HepG2 (cell line): ENCODE results near the gene LHB. TPM values are rescaled to one million over a fixed set of nuclear protein-coding genes. Genes with fewer than 3 reads are reported as not detected.
A peak's percentile ranks its signal among the peaks of the same experiment; 100 is the strongest.

Experiments
- AGO2 ChIP-seq: fragments of 200-400 bp; formaldehyde crosslinking; optimal IDR thresholded peaks from 2 replicates; pipeline ENCODE3; 2017; ENCODE audit warnings: mild to moderate bottlenecking, low read depth, low read length, moderate library complexity
- AKAP8 ChIP-seq: sonication (generic); formaldehyde crosslinking; IDR thresholded peaks from 2 replicates; pipeline ENCODE4 v1.5.1; 2020; ENCODE audit warnings: mild to moderate bottlenecking, missing genetic modification reagents
- KLF9 ChIP-seq: IDR thresholded peaks from 2 replicates; pipeline ENCODE4 v1.6.1; 2016; ENCODE audit warnings: low read depth
- POLR2G ChIP-seq: fragments of 200-400 bp; formaldehyde crosslinking; IDR thresholded peaks from 2 replicates; pipeline ENCODE4 v1.6.1; 2018; ENCODE audit warnings: mild to moderate bottlenecking, low read depth, low read length, moderate library complexity
- THAP11 ChIP-seq: IDR thresholded peaks from 2 replicates; pipeline ENCODE4 v1.6.1; 2016; ENCODE audit warnings: missing biosample characterization, missing genetic modification reagents
- ZBTB21 ChIP-seq: sonication (generic); formaldehyde crosslinking; IDR thresholded peaks from 2 replicates; pipeline ENCODE4 v1.4.0; 2020; ENCODE audit warnings: missing genetic modification reagents
- ZFP82 ChIP-seq: sonication (generic); formaldehyde crosslinking; IDR thresholded peaks from 2 replicates; pipeline ENCODE4 v1.5.1; 2020; ENCODE audit warnings: mild to moderate bottlenecking, missing genetic modification reagents, borderline replicate concordance
- ZNF564 ChIP-seq: sonication (generic); formaldehyde crosslinking; IDR thresholded peaks from 2 replicates; pipeline ENCODE4 v1.8.1; 2023; ENCODE audit warnings: mild to moderate bottlenecking, missing genetic modification reagents
- ZNF761 ChIP-seq: sonication (generic); formaldehyde crosslinking; conservative IDR thresholded peaks from 2 replicates; pipeline ENCODE4 v1.4.0; 2020; ENCODE audit warnings: mild to moderate bottlenecking, missing genetic modification reagents
- ZNF841 ChIP-seq: sonication (generic); formaldehyde crosslinking; IDR thresholded peaks from 2 replicates; pipeline ENCODE4 v1.8.1; 2023; ENCODE audit warnings: missing genetic modification reagents, borderline replicate concordance
- ZNF879 ChIP-seq: sonication (generic); formaldehyde crosslinking; IDR thresholded peaks from 2 replicates; pipeline ENCODE4 v1.8.1; 2023; ENCODE audit warnings: missing genetic modification reagents
- ZSCAN22 ChIP-seq: sonication (generic); formaldehyde crosslinking; IDR thresholded peaks from 2 replicates; pipeline ENCODE4 v1.4.0; 2020; ENCODE audit warnings: mild to moderate bottlenecking, missing genetic modification reagents
- polyA plus RNA-seq, 8 experiments: library from polyadenylated mRNA; depleted of rRNA in 3 of 8; stranded (reverse) in 7 of 8; unstranded in 1 of 8; fragments of >200 nt; fragmentation: Illumina TruSeq in 4 of 8; extraction: Trizol in 4 of 8; gene quantifications; 2 replicates each; pipeline versions ENCODE4 v1.2.1 to v1.2.3, GENCODE V29; 2011 to 2016; ENCODE audit warnings: low read depth in 4 of 8, missing spikeins in 1 of 8, mixed read lengths in 1 of 8; ENCODE audit not compliant: insufficient read depth in 1 of 8
- total RNA-seq, 5 experiments: library from RNA; depleted of rRNA; stranded (reverse); fragments of >200 nt; fragmentation: Illumina TruSeq; extraction: Trizol; gene quantifications; 2 replicates each; pipeline ENCODE4 v1.2.3, GENCODE V29; 2016; ENCODE audit warnings: low read depth in 1 of 5
- TF ChIP-seq, protein P1 (sequence below): sonication (generic); formaldehyde crosslinking; IDR thresholded peaks from 2 replicates; pipeline ENCODE4 v1.8.1; 2023; ENCODE audit warnings: missing genetic modification reagents, mild to moderate bottlenecking, borderline replicate concordance
- TF ChIP-seq, protein P2 (sequence below): IDR thresholded peaks from 2 replicates; pipeline ENCODE4 v1.6.1; 2016; ENCODE audit warnings: missing biosample characterization, missing genetic modification reagents, low read depth
- TF ChIP-seq, protein P3 (sequence below): sonication (generic); formaldehyde crosslinking; conservative IDR thresholded peaks from 2 replicates; pipeline ENCODE4 v1.4.0; 2020; ENCODE audit warnings: missing genetic modification reagents
- TF ChIP-seq, protein P4 (sequence below): sonication (generic); formaldehyde crosslinking; conservative IDR thresholded peaks from 2 replicates; pipeline ENCODE4 v1.8.0; 2022; ENCODE audit warnings: mild to moderate bottlenecking, moderate library complexity, missing genetic modification reagents
- TF ChIP-seq, protein P5 (sequence below): IDR thresholded peaks from 2 replicates; pipeline ENCODE4 v1.6.1; 2012; ENCODE audit warnings: low read depth, low read length, improper control_type of control experiment
- TF ChIP-seq, protein P6 (sequence below): sonication (generic); formaldehyde crosslinking; IDR thresholded peaks from 2 replicates; pipeline ENCODE4 v1.5.1; 2020; ENCODE audit warnings: mild to moderate bottlenecking, missing genetic modification reagents, moderate library complexity
- TF ChIP-seq, protein P7 (sequence below), 2 experiments: fragments of 450-650 bp in 1 of 2; sonication (generic) in 1 of 2; formaldehyde crosslinking; IDR thresholded peaks; 2 replicates each; pipeline versions ENCODE4 v1.5.0 to v1.8.0; 2020 to 2022; ENCODE audit warnings: mild to moderate bottlenecking in 1 of 2, missing genetic modification reagents in 1 of 2

LHB gene
- total and polyA plus RNA-seq, 2 of the 13 experiments (the other 11 are each of a cell fraction or from before 2014, with no cell fraction given), result not detected

DNA sequence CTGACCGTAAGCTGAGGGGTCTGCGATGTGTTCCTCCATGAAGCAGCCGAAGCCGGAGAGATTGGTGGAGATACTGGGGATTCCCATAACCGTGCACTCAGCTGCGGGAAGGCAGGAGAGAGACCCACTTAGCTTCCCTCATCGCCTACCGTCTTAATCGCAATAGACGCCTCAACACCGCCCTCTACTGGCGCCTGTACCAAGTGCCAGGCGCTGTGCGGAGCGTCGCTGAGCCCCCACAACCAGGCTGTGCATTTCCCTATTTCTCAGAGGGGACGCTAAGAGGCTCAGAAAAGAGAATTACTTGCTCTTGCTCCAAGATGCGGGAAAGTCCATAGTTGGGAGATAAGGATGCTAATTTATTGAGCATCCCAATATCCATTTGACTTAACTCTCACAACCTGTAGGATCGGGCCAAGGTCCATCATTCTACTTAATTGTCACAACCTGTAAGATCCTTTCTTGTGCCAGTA is 45.9 kb downstream of the LHB start (continued):
- no peak for TF ChIP-seq ZNF564 (CRISPR knock-in tag)
- no peak for TF ChIP-seq ZBTB21 (CRISPR knock-in tag)
- TF ChIP-seq AKAP8 (CRISPR knock-in tag), result no peak
- TF ChIP-seq POLR2G, result no peak
- no peak for TF ChIP-seq ZFP82 (CRISPR knock-in tag)
- TF ChIP-seq ZSCAN22, result no peak
- TF ChIP-seq, protein P1, sequence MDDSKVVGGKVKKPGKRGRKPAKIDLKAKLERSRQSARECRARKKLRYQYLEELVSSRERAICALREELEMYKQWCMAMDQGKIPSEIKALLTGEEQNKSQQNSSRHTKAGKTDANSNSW, result no peak
- TF ChIP-seq, protein P2, sequence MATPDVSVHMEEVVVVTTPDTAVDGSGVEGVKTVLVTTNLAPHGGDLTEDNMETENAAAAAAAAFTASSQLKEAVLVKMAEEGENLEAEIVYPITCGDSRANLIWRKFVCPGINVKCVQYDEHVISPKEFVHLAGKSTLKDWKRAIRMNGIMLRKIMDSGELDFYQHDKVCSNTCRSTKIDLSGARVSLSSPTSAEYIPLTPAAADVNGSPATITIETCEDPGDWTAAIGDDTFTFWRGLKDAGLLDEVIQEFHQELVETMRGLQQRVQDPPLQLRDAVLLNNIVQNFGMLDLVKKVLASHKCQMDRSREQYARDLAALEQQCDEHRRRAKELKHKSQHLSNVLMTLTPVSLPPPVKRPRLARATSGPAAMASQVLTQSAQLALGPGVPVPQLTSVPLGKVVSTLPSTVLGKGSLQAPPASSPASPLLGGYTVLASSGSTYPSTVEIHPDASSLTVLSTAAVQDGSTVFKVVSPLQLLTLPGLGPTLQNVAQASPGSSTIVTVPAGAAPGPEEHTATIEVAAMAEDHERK (CRISPR knock-in tag), result no peak
- TF ChIP-seq AGO2, result no peak
- no peak for TF ChIP-seq ZNF841 (CRISPR knock-in tag)
- TF ChIP-seq THAP11 (CRISPR knock-in tag), result peak; percentile 78
- TF ChIP-seq KLF9 (CRISPR knock-in tag), result no peak
- TF ChIP-seq ZNF761, result no peak
- TF ChIP-seq, protein P3, sequence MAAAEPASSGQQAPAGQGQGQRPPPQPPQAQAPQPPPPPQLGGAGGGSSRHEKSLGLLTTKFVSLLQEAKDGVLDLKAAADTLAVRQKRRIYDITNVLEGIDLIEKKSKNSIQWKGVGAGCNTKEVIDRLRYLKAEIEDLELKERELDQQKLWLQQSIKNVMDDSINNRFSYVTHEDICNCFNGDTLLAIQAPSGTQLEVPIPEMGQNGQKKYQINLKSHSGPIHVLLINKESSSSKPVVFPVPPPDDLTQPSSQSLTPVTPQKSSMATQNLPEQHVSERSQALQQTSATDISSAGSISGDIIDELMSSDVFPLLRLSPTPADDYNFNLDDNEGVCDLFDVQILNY (CRISPR knock-in tag), result no peak
- TF ChIP-seq, protein P4, sequence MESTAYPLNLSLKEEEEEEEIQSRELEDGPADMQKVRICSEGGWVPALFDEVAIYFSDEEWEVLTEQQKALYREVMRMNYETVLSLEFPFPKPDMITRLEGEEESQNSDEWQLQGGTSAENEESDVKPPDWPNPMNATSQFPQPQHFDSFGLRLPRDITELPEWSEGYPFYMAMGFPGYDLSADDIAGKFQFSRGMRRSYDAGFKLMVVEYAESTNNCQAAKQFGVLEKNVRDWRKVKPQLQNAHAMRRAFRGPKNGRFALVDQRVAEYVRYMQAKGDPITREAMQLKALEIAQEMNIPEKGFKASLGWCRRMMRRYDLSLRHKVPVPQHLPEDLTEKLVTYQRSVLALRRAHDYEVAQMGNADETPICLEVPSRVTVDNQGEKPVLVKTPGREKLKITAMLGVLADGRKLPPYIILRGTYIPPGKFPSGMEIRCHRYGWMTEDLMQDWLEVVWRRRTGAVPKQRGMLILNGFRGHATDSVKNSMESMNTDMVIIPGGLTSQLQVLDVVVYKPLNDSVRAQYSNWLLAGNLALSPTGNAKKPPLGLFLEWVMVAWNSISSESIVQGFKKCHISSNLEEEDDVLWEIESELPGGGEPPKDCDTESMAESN, result no peak
- TF ChIP-seq ZNF879 (CRISPR knock-in tag), result no peak
- TF ChIP-seq, protein P5, sequence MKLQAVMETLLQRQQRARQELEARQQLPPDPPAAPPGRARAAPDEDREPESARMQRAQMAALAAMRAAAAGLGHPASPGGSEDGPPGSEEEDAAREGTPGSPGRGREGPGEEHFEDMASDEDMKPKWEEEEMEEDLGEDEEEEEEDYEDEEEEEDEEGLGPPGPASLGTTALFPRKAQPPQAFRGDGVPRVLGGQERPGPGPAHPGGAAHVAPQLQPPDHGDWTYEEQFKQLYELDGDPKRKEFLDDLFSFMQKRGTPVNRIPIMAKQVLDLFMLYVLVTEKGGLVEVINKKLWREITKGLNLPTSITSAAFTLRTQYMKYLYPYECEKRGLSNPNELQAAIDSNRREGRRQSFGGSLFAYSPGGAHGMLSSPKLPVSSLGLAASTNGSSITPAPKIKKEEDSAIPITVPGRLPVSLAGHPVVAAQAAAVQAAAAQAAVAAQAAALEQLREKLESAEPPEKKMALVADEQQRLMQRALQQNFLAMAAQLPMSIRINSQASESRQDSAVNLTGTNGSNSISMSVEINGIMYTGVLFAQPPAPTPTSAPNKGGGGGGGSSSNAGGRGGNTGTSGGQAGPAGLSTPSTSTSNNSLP, result no peak
- TF ChIP-seq, protein P6, sequence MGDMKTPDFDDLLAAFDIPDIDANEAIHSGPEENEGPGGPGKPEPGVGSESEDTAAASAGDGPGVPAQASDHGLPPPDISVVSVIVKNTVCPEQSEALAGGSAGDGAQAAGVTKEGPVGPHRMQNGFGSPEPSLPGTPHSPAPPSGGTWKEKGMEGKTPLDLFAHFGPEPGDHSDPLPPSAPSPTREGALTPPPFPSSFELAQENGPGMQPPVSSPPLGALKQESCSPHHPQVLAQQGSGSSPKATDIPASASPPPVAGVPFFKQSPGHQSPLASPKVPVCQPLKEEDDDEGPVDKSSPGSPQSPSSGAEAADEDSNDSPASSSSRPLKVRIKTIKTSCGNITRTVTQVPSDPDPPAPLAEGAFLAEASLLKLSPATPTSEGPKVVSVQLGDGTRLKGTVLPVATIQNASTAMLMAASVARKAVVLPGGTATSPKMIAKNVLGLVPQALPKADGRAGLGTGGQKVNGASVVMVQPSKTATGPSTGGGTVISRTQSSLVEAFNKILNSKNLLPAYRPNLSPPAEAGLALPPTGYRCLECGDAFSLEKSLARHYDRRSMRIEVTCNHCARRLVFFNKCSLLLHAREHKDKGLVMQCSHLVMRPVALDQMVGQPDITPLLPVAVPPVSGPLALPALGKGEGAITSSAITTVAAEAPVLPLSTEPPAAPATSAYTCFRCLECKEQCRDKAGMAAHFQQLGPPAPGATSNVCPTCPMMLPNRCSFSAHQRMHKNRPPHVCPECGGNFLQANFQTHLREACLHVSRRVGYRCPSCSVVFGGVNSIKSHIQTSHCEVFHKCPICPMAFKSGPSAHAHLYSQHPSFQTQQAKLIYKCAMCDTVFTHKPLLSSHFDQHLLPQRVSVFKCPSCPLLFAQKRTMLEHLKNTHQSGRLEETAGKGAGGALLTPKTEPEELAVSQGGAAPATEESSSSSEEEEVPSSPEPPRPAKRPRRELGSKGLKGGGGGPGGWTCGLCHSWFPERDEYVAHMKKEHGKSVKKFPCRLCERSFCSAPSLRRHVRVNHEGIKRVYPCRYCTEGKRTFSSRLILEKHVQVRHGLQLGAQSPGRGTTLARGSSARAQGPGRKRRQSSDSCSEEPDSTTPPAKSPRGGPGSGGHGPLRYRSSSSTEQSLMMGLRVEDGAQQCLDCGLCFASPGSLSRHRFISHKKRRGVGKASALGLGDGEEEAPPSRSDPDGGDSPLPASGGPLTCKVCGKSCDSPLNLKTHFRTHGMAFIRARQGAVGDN (CRISPR knock-in tag), result peak; percentile 53
- TF ChIP-seq, protein P7, sequence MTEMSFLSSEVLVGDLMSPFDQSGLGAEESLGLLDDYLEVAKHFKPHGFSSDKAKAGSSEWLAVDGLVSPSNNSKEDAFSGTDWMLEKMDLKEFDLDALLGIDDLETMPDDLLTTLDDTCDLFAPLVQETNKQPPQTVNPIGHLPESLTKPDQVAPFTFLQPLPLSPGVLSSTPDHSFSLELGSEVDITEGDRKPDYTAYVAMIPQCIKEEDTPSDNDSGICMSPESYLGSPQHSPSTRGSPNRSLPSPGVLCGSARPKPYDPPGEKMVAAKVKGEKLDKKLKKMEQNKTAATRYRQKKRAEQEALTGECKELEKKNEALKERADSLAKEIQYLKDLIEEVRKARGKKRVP (CRISPR knock-in tag; IDR thresholded peaks at IDR 0.05), result no peak
